ENCODE measurements around the gene TBC1D20. TPM values are rescaled to one million over a fixed set of nuclear protein-coding genes. Genes with fewer than 3 reads are reported as not detected.
A peak's percentile ranks its signal among the peaks of the same experiment; 100 is the strongest.

Gene TBC1D20
- total RNA-seq, 2 donors from 2014 or later: 38.0 to 53.1 TPM

GRCh38 chr20:467755-468154 lies 5.4 kb upstream of the TBC1D20 start:
- DNase-seq (ENCODE audit: low spot score): no peak
- Histone ChIP-seq H3K36me3 (no peaks in the 10 kb centered on the region), H3K27ac (no peak overlapping the region), H3K9me3 (no peaks in the 10 kb centered on the region), H3K4me3 (no peak overlapping the region), H3K4me1 (replicated peaks) (no peaks in the 10 kb centered on the region), H3K27me3 (replicated peaks; ENCODE audit: insufficient read depth) (no peaks in the 10 kb centered on the region)
- intact Hi-C loops (cut with DNase I): no loop called here
- TF ChIP-seq CTCF (IDR thresholded peaks at IDR 0.05) (no peak), POLR2A (IDR thresholded peaks at IDR 0.05) (no peak), POLR2AphosphoS5 (IDR thresholded peaks at IDR 0.05) (no peak)
- 84% methylated on average over 7 of the region's 7 CpGs for WGBS

GRCh38 chr20:461254-462198 lies 807 bp downstream of the TBC1D20 start:
- DNase-seq (ENCODE audit: low spot score): peak; percentile 37
- H3K27me3 ChIP-seq (replicated peaks; ENCODE audit: insufficient read depth): no peaks in the 10 kb centered on the region
- peak overlapping the region; percentile 83 to 97 for H3K27ac ChIP-seq
- H3K36me3 ChIP-seq: no peaks in the 10 kb centered on the region
- H3K4me1 ChIP-seq (replicated peaks): no peaks in the 10 kb centered on the region
- intact Hi-C loops (cut with DNase I): loop anchor here (5.0 kb wide), 1 partner anchor 54 kb away; the partner anchor contains the start of gene RBCK1
- 9% methylated on average over 48 of the region's 60 CpGs for WGBS
- no peak for TF ChIP-seq CTCF (IDR thresholded peaks at IDR 0.05)
- TF ChIP-seq POLR2AphosphoS5 (IDR thresholded peaks at IDR 0.05): peak; percentile 13
- peak overlapping the region; percentile 70 to 92 for H3K4me3 ChIP-seq
- no peaks in the 10 kb centered on the region for H3K9me3 ChIP-seq

GRCh38 chr20:460707-461106 lies 1.6 kb downstream of the TBC1D20 start:
- 43% methylated on average over 2 of the region's 2 CpGs for WGBS
- Histone ChIP-seq H3K27ac (peak overlapping the region in 1 of 2 donors; percentile 97), H3K9me3 (no peaks in the 10 kb centered on the region), H3K36me3 (no peaks in the 10 kb centered on the region), H3K4me3 (peak overlapping the region in 1 of 2 donors; percentile 92), H3K4me1 (replicated peaks) (no peaks in the 10 kb centered on the region), H3K27me3 (replicated peaks; ENCODE audit: insufficient read depth) (no peaks in the 10 kb centered on the region)
- peak; percentile 21 for DNase-seq (ENCODE audit: low spot score)
- intact Hi-C loops (cut with DNase I): loop anchor here (5.0 kb wide), 1 partner anchor 53 kb away; the partner anchor contains the start of gene RBCK1
- no peak for TF ChIP-seq POLR2A (IDR thresholded peaks at IDR 0.05)
- TF ChIP-seq POLR2AphosphoS5 (IDR thresholded peaks at IDR 0.05): no peak
- TF ChIP-seq CTCF (IDR thresholded peaks at IDR 0.05): no peak

- no peak for DNase-seq (ENCODE audit: low spot score)
- H3K36me3 ChIP-seq: no peaks in the 10 kb centered on the region
- no peak overlapping the region for H3K27ac ChIP-seq
- 23% methylated on average over 3 of the region's 3 CpGs for WGBS
- H3K4me3 ChIP-seq: no peak overlapping the region
- no peaks in the 10 kb centered on the region for H3K27me3 ChIP-seq (replicated peaks; ENCODE audit: insufficient read depth)
- no peaks in the 10 kb centered on the region for H3K4me1 ChIP-seq (replicated peaks)
- TF ChIP-seq POLR2A (IDR thresholded peaks at IDR 0.05) (no peak), CTCF (IDR thresholded peaks at IDR 0.05) (no peak), POLR2AphosphoS5 (IDR thresholded peaks at IDR 0.05) (no peak)
- no peaks in the 10 kb centered on the region for H3K9me3 ChIP-seq
- intact Hi-C loops (cut with DNase I): loop anchor here (5.0 kb wide), 1 partner anchor 53 kb away; the partner anchor contains the start of gene RBCK1
Measured at GRCh38 chr20:460180-460579, 2.2 kb downstream of the TBC1D20 start.

Measured in prostate gland (tissue), 2 donors.